HepG2 (cell line): ENCODE results near the gene HSPA1A. TPM values are rescaled to one million over a fixed set of nuclear protein-coding genes. Genes with fewer than 3 reads are reported as not detected.

Experiments
- ATAC-seq: fragments of 200-7000 bp; cut with Tn5 transposase; 3 replicates; pipeline ENCODE4 v1.9.1; 2020; ENCODE audit warnings: mild to moderate bottlenecking, moderate library complexity
- BruUV-seq: library from RNA; stranded (reverse); fragments of 400-500 nt; replicated peaks from 2 replicates; lab custom pipeline; 2021; lab: Mats Ljungman, UMichigan
- CTCF ChIA-PET: fragments of 300-600 bp; formaldehyde crosslinking; extraction: SDS; loops from one replicate; lab custom pipeline; 2021; ENCODE audit warnings: low total read pairs, inconsistent platforms, low intra/inter-chr PET ratio; lab: Yijun Ruan, JAX
- POLR2A ChIA-PET: fragments of 350-600 bp; sonication (Branson Sonifier 250); formaldehyde crosslinking; loops from one replicate; lab custom pipeline; 2020; ENCODE audit warnings: antibody characterized with exemption, inconsistent platforms; lab: Yijun Ruan, JAX
- DNase-seq: peaks from one replicate; pipeline ENCODE4 v3.0.0-alpha.2; 2015; ENCODE audit warnings: low spot score
- FAIRE-seq: peaks from 3 replicates; lab custom pipeline; 2011; peaks lifted over from hg19 to GRCh38; lab: Jason Lieb, UNC
- H2AFZ ChIP-seq: one replicate; pipeline ENCODE4 v1.6.1; 2011; ENCODE audit warnings: low read length, inconsistent platforms
- H3K27ac ChIP-seq: fragments of 300-600 bp; 3 replicates; pipeline ENCODE4 v1.8.0; 2011; ENCODE audit warnings: mixed run types, mild to moderate bottlenecking, mixed read lengths, low read length, inconsistent platforms; ENCODE audit not compliant: insufficient read depth; ENCODE audit errors: extremely low read length
- H3K27me3 ChIP-seq, 2 experiments: fragments of 200-600 bp in 1 of 2; 2 replicates in 1 of 2; 3 replicates in 1 of 2; pipeline versions ENCODE4 v1.6.0 to v1.8.0; 2011; ENCODE audit warnings: low read length in 2 of 2, mild to moderate bottlenecking in 2 of 2, moderate library complexity in 2 of 2, inconsistent platforms in 1 of 2; ENCODE audit not compliant: insufficient read depth in 2 of 2, control insufficient read depth in 1 of 2
- H3K36me3 ChIP-seq, 2 experiments: fragments of 200-600 bp in 1 of 2; replicated peaks in 1 of 2; 2 replicates in 1 of 2; 3 replicates in 1 of 2; pipeline versions ENCODE4 v1.5.1 to v1.8.0; 2011; ENCODE audit warnings: low read length in 2 of 2, inconsistent platforms in 1 of 2; ENCODE audit not compliant: insufficient read depth in 2 of 2, control insufficient read depth in 1 of 2
- H3K4me1 ChIP-seq: 2 replicates; pipeline ENCODE4 v1.5.1; 2012; ENCODE audit warnings: low read length, inconsistent platforms; ENCODE audit not compliant: insufficient read depth
- H3K4me2 ChIP-seq: 2 replicates; pipeline ENCODE4 v1.6.0; 2011; ENCODE audit warnings: low read depth, low read length, inconsistent platforms
- H3K4me3 ChIP-seq, 3 experiments: fragments of 200-600 bp in 1 of 3; sonication (generic), shearing (Covaris generic) in 1 of 3; replicated peaks in 1 of 3; 2 replicates each; pipeline ENCODE4 v1.5.1; 2011 to 2016; ENCODE audit warnings: low read length in 3 of 3, inconsistent platforms in 2 of 3, low read depth in 2 of 3, mild to moderate bottlenecking in 2 of 3, control low read depth in 1 of 3, mixed read lengths in 1 of 3; ENCODE audit not compliant: insufficient read depth in 1 of 3
- H3K79me2 ChIP-seq: one replicate; pipeline ENCODE4 v1.6.1; 2011; ENCODE audit warnings: low read length, inconsistent platforms; ENCODE audit not compliant: insufficient read depth
- H3K9ac ChIP-seq: 2 replicates; pipeline ENCODE4 v1.6.0; 2011; ENCODE audit warnings: mild to moderate bottlenecking, low read depth, low read length, inconsistent platforms; ENCODE audit not compliant: insufficient read depth
- H3K9me3 ChIP-seq: 2 replicates; pipeline ENCODE4 v1.5.1; 2012; ENCODE audit warnings: mild to moderate bottlenecking, low read length
- H4K20me1 ChIP-seq: 2 replicates; pipeline ENCODE4 v1.6.0; 2011; ENCODE audit warnings: inconsistent platforms, mild to moderate bottlenecking, low read length, moderate library complexity; ENCODE audit not compliant: insufficient read depth
- ASH2L ChIP-seq: fragments of 300-600, 200-600 bp; sonication (generic); IDR thresholded peaks from 2 replicates; pipeline ENCODE4 v1.7.0; 2017; ENCODE audit warnings: low read depth, mild to moderate bottlenecking, moderate library complexity, mixed read lengths, low read length; ENCODE audit not compliant: insufficient read length
- BHLHE40 ChIP-seq: IDR thresholded peaks from 2 replicates; pipeline ENCODE4 v1.6.1; 2011; ENCODE audit warnings: low read length, improper control_type of control experiment
- ESRRA ChIP-seq: sonication (generic); formaldehyde crosslinking; IDR thresholded peaks from 2 replicates; pipeline ENCODE4 v1.5.1; 2020; ENCODE audit warnings: mild to moderate bottlenecking, low read depth, missing genetic modification reagents
- NBN ChIP-seq: fragments of 450-650 bp; conservative IDR thresholded peaks from 2 replicates; pipeline ENCODE4 v1.6.1; 2017
- RARG ChIP-seq: sonication (generic); formaldehyde crosslinking; IDR thresholded peaks from 2 replicates; pipeline ENCODE4 v1.4.0; 2020; ENCODE audit warnings: low read depth, mild to moderate bottlenecking, missing genetic modification reagents
- RXRA ChIP-seq: sonication (generic); formaldehyde crosslinking; IDR thresholded peaks from 2 replicates; pipeline ENCODE4 v1.5.1; 2020; ENCODE audit warnings: missing genetic modification reagents
- SALL1 ChIP-seq: sonication (generic); formaldehyde crosslinking; IDR thresholded peaks from 2 replicates; pipeline ENCODE4 v1.8.0; 2022; ENCODE audit warnings: mild to moderate bottlenecking, missing genetic modification reagents
- TEAD3 ChIP-seq: optimal IDR thresholded peaks from 2 replicates; pipeline ENCODE3; 2016; ENCODE audit warnings: borderline replicate concordance
- ZBTB21 ChIP-seq: sonication (generic); formaldehyde crosslinking; IDR thresholded peaks from 2 replicates; pipeline ENCODE4 v1.4.0; 2020; ENCODE audit warnings: missing genetic modification reagents
- ZKSCAN8 ChIP-seq: IDR thresholded peaks from 2 replicates; pipeline ENCODE4 v1.6.1; 2016; ENCODE audit warnings: borderline replicate concordance, missing genetic modification reagents, missing compliant biosample characterization
- ZNF263 ChIP-seq: sonication (generic); formaldehyde crosslinking; IDR thresholded peaks from 2 replicates; pipeline ENCODE4 v1.4.0; 2020; ENCODE audit warnings: missing genetic modification reagents
- ZNF761 ChIP-seq: sonication (generic); formaldehyde crosslinking; conservative IDR thresholded peaks from 2 replicates; pipeline ENCODE4 v1.4.0; 2020; ENCODE audit warnings: mild to moderate bottlenecking, missing genetic modification reagents
- ZNF788 ChIP-seq: sonication (generic); formaldehyde crosslinking; IDR thresholded peaks from 2 replicates; pipeline ENCODE4 v1.5.0; 2020; ENCODE audit warnings: mild to moderate bottlenecking, missing genetic modification reagents, borderline replicate concordance
- WGBS: methylation state at CpG from one replicate; pipeline ENCODE4 v1.1.6; 2017; ENCODE audit warnings: low lambda C conversion rate; 5-methylcytosine and 5-hydroxymethylcytosine counted together
- in situ Hi-C: cut with HindIII; loops from 2 replicates; pipeline ENCODE4 v1.10.0; 2017; ENCODE audit warnings: low pct_unique_long_range_greater_than_20kb; ENCODE audit not compliant: extremely low pct_ligation_motif_present
- intact Hi-C: fragments of 100-400 bp; cut with micrococcal nuclease; formaldehyde crosslinking; loops from one replicate; pipeline ENCODE4 v1.10.0; 2022; ENCODE audit not compliant: unreplicated experiment
- polyA plus RNA-seq, 8 experiments: library from polyadenylated mRNA; depleted of rRNA in 3 of 8; stranded (reverse) in 7 of 8; unstranded in 1 of 8; fragments of >200 nt; fragmentation: Illumina TruSeq in 4 of 8; extraction: Trizol in 4 of 8; gene quantifications; 2 replicates each; pipeline versions ENCODE4 v1.2.1 to v1.2.3, GENCODE V29; 2011 to 2016; ENCODE audit warnings: low read depth in 4 of 8, missing spikeins in 1 of 8, mixed read lengths in 1 of 8; ENCODE audit not compliant: insufficient read depth in 1 of 8
- total RNA-seq, 5 experiments: library from RNA; depleted of rRNA; stranded (reverse); fragments of >200 nt; fragmentation: Illumina TruSeq; extraction: Trizol; gene quantifications; 2 replicates each; pipeline ENCODE4 v1.2.3, GENCODE V29; 2016; ENCODE audit warnings: low read depth in 1 of 5
- TF ChIP-seq, protein P1 (sequence below): sonication (generic); formaldehyde crosslinking; IDR thresholded peaks from 2 replicates; pipeline ENCODE4 v1.5.0; 2020; ENCODE audit warnings: missing genetic modification reagents

HSPA1A gene
- total and polyA plus RNA-seq, 2 of the 13 experiments (the other 11 are each of a cell fraction or from before 2014, with no cell fraction given), result 44.5 to 85.0 TPM

GRCh38 chr6:31767096-31767645 is 48.2 kb upstream of the HSPA1A start:
- Histone ChIP-seq H3K27ac (no peak overlapping the region), H3K36me3 (no peaks in the 10 kb centered on the region), H3K27me3 (no peaks in the 10 kb centered on the region), H4K20me1 (no peaks in the 10 kb centered on the region), H3K4me3 (no peak overlapping the region), H2AFZ (no peak overlapping the region), H3K4me2 (no peak overlapping the region), H3K9ac (no peak overlapping the region), H3K79me2 (no peaks in the 10 kb centered on the region), H3K9me3 (no peaks in the 10 kb centered on the region), H3K4me1 (peaks cover 49% of the 10 kb centered on the region)
- TF ChIP-seq SALL1 (CRISPR knock-in tag) (0 out of 2 replicates have a peak, but pooled peaks have one; percentile 23), ASH2L (no peak), RARG (CRISPR knock-in tag) (no peak), RXRA (CRISPR knock-in tag) (0 out of 2 replicates have a peak, but pooled peaks have one; percentile 26), ZNF761 (no peak), ESRRA (no peak), NBN (no peak), ZKSCAN8 (CRISPR knock-in tag) (no peak), ZBTB21 (CRISPR knock-in tag) (no peak), ZNF263 (no peak), ZNF788 (CRISPR knock-in tag) (no peak), BHLHE40 (no peak), TEAD3 (CRISPR knock-in tag) (peak; percentile 15)
- TF ChIP-seq, protein P1, sequence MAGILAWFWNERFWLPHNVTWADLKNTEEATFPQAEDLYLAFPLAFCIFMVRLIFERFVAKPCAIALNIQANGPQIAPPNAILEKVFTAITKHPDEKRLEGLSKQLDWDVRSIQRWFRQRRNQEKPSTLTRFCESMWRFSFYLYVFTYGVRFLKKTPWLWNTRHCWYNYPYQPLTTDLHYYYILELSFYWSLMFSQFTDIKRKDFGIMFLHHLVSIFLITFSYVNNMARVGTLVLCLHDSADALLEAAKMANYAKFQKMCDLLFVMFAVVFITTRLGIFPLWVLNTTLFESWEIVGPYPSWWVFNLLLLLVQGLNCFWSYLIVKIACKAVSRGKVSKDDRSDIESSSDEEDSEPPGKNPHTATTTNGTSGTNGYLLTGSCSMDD (CRISPR knock-in tag), result no peak
- ATAC-seq (no peak), FAIRE-seq (no peak), DNase-seq (no peak)
- WGBS, result 72% methylated on average over 6 of the region's 6 CpGs
- intact Hi-C loops (no loop called here), in situ Hi-C loops (loop anchor here (5.0 kb wide), 2 partner anchors 35 to 85 kb away; partner anchors contain the start of gene LY6G5C)
- ChIA-PET POLR2A (interaction anchor here (0.7 to 2.3 kb wide), 13 partner anchors 10 to 116 kb away, joined by 3 to 172 read pairs (median 10); partner anchors contain the start of genes BAG6, CLIC1, DDAH2 and HSPA1A), CTCF (no interaction called here)
- no TSS peak for BruUV-seq
